ENCODE data around the gene GPC1. TPM values are rescaled to one million over a fixed set of nuclear protein-coding genes. Genes with fewer than 3 reads are reported as not detected.

GPC1 gene
- total and polyA plus RNA-seq, 2 of the 4 experiments (the other 2 are of a cell fraction), result 16.0 to 211 TPM

GRCh38 chr2:240500561-240501423 is 65.3 kb downstream of the GPC1 start:
- Histone ChIP-seq H2BK5ac (ENCODE audit: low read depth, low read length, poor library complexity, severe bottlenecking) (no peak overlapping the region), H2AK9ac (replicated peaks; ENCODE audit: low read depth, low read length, poor library complexity) (no peak overlapping the region), H3K4me2 (ENCODE audit: low read depth, low read length) (no peak overlapping the region), H2AK5ac (ENCODE audit: low read depth, low read length) (no peak overlapping the region), H2BK120ac (ENCODE audit: low read depth, low read length) (no peak overlapping the region), H3K9me1 (ENCODE audit: insufficient read depth, low read length) (peaks cover 8% of the 10 kb centered on the region; the same call in 1 of the 2 replicates), H3K9ac (ENCODE audit: low read depth, low read length) (no peak overlapping the region), H3K27ac (ENCODE audit: insufficient read depth, low read length) (no peak overlapping the region), H3K4me3 (ENCODE audit: insufficient read depth, low read depth, low read length) (no peak overlapping the region), H2BK15ac (ENCODE audit: low read depth, low read length) (no peak overlapping the region), H2AFZ (replicated peaks; ENCODE audit: low read length, poor library complexity) (no peak overlapping the region), H4K20me1 (ENCODE audit: insufficient read depth, low read length) (no peaks in the 10 kb centered on the region; the same call in 1 of the 2 replicates), H4K8ac (ENCODE audit: low read depth in 2 of 2, low read length in 2 of 2) (no peak overlapping the region), H3K18ac (ENCODE audit: low read depth, low read length) (no peak overlapping the region), H3K4ac (ENCODE audit: low read depth, low read length) (no peak overlapping the region), H4K91ac (ENCODE audit: insufficient read depth, low read depth, low read length) (no peak overlapping the region), H3K36me3 (ENCODE audit: control insufficient read depth, insufficient read depth, low read length) (peaks cover 2% of the 10 kb centered on the region), H3K14ac (replicated peaks; ENCODE audit: low read depth, low read length) (no peak overlapping the region), H3K27me3 (ENCODE audit: control insufficient read depth, insufficient read depth, low read length) (no peaks in the 10 kb centered on the region), H3K9me3 (ENCODE audit: control insufficient read depth, insufficient read depth, low read length) (no peaks in the 10 kb centered on the region), H3K4me1 (ENCODE audit: control insufficient read depth, insufficient read depth, low read length) (no peaks in the 10 kb centered on the region), H3K79me1 (ENCODE audit: low read depth in 1 of 2, low read length in 2 of 2) (no peaks in the 10 kb centered on the region), H3K23ac (ENCODE audit: low read depth, low read length) (no peak overlapping the region), H2BK20ac (ENCODE audit: low read depth, low read length) (no peak overlapping the region), H4K5ac (ENCODE audit: low read depth, low read length) (no peak overlapping the region), H3K56ac (ENCODE audit: extremely low read depth, insufficient read depth, low read length) (no peak overlapping the region)
- DNase-seq (no peak), ATAC-seq (ENCODE audit: low read depth) (no peak)
- intact Hi-C loops (cut with micrococcal nuclease), result no loop called here
- dilution Hi-C loops (cut with HindIII; ENCODE audit: low sequenced_read_pairs, unreplicated experiment), result no loop called here
- POLR2A ChIA-PET (ENCODE audit: unreplicated experiment), result no interaction called here
- CTCF ChIA-PET, result no interaction called here
- in situ Hi-C loops (cut with MboI; ENCODE audit: low sequenced_read_pairs), result loop anchor here (10.0 kb wide), 1 partner anchor 344 kb away; no protein-coding TSS in a partner anchor
- 85% methylated on average over 11 of the region's 24 CpGs; no CpG with 5 or more reads in 1 of the 2 experiments for WGBS, 2 experiments (ENCODE audit: extremely low coverage in 2 of 2, insufficient read length in 1 of 2)
- BruUV-seq (replicated peaks), result no TSS peak
- no peak for TF ChIP-seq CEBPB (IDR thresholded peaks at IDR 0.05; ENCODE audit: low read depth, low read length)
- TF ChIP-seq NFE2L2 (IDR thresholded peaks at IDR 0.05; ENCODE audit: low read depth, low read length), result no peak
- no peak for TF ChIP-seq CHD1 (IDR thresholded peaks at IDR 0.05; ENCODE audit: low read depth, low read length)
- no peak for TF ChIP-seq SMC3 (IDR thresholded peaks at IDR 0.05; ENCODE audit: low read depth, low read length)
- TF ChIP-seq, protein P1, sequence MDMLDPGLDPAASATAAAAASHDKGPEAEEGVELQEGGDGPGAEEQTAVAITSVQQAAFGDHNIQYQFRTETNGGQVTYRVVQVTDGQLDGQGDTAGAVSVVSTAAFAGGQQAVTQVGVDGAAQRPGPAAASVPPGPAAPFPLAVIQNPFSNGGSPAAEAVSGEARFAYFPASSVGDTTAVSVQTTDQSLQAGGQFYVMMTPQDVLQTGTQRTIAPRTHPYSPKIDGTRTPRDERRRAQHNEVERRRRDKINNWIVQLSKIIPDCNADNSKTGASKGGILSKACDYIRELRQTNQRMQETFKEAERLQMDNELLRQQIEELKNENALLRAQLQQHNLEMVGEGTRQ (IDR thresholded peaks at IDR 0.05; ENCODE audit: low read depth, low read length), result no peak
- TF ChIP-seq, protein P2, sequence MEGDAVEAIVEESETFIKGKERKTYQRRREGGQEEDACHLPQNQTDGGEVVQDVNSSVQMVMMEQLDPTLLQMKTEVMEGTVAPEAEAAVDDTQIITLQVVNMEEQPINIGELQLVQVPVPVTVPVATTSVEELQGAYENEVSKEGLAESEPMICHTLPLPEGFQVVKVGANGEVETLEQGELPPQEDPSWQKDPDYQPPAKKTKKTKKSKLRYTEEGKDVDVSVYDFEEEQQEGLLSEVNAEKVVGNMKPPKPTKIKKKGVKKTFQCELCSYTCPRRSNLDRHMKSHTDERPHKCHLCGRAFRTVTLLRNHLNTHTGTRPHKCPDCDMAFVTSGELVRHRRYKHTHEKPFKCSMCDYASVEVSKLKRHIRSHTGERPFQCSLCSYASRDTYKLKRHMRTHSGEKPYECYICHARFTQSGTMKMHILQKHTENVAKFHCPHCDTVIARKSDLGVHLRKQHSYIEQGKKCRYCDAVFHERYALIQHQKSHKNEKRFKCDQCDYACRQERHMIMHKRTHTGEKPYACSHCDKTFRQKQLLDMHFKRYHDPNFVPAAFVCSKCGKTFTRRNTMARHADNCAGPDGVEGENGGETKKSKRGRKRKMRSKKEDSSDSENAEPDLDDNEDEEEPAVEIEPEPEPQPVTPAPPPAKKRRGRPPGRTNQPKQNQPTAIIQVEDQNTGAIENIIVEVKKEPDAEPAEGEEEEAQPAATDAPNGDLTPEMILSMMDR (conservative IDR thresholded peaks at IDR 0.05; ENCODE audit: low read depth, low read length), result no peak
- TF ChIP-seq MAFK (IDR thresholded peaks at IDR 0.05; ENCODE audit: low read depth, low read length), result no peak
- TF ChIP-seq BHLHE40 (IDR thresholded peaks at IDR 0.05; ENCODE audit: low read depth, low read length), result no peak
- TF ChIP-seq RCOR1 (IDR thresholded peaks at IDR 0.05; ENCODE audit: insufficient replicate concordance, low read length), result no peak
- no peak for TF ChIP-seq POLR2A (IDR thresholded peaks at IDR 0.05; ENCODE audit: low read depth, low read length)
- no peak for TF ChIP-seq MAZ (IDR thresholded peaks at IDR 0.05; ENCODE audit: borderline replicate concordance, low read depth, low read length)
- TF ChIP-seq MXI1 (IDR thresholded peaks at IDR 0.05; ENCODE audit: borderline replicate concordance, low read depth, low read length), result no peak
- no peak for TF ChIP-seq RFX5 (IDR thresholded peaks at IDR 0.05; ENCODE audit: low read depth, low read length)
- no peak for TF ChIP-seq RAD21 (IDR thresholded peaks at IDR 0.05; ENCODE audit: low read length)
- no peak for TF ChIP-seq FOS (IDR thresholded peaks at IDR 0.05; ENCODE audit: low read depth, low read length)
